ENCODE results near the gene METTL25B.

Gene METTL25B

DNA sequence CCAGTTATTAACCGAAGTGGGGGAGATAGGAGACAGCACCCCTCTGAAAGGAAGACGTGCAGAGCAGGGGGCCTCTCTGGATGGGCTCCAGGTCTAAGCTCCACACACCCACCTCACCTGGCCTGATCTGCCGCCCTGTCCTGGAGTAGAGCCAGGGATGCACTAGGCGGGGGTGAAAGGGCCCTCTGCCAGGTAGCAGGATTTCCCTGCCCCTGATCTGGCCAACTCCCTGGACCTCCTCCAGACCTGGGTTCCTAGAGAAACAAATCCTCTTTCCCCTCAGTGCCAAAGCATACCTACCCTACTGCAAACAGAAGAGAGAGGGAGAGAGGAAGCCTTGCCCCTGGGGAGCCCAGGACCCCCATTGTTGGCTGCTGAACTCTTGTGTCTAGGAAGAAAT, 24.9 kb upstream of the METTL25B start:
- DNase-seq: no peak

DNA sequence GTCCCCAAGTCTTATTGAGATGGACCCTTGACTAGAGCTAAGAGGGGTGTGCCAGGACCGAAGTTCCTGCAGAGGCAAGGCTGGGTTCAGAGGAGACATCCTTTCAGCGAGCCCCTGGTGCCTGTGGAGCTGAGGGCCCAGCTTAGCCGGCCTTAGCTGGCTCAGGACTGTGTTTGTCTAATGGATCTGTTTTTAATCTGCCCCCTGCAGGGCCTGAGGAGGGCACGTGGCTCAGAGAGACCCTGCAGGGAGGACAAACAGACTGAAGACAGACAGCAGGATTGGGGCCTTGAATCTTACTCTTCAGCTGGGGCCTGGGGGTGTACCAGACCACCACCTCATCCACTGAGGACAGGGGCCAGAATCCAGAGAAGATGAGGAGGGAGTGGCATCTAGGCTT, 24.5 kb upstream of the METTL25B start:
- DNase-seq: no peak

DNA sequence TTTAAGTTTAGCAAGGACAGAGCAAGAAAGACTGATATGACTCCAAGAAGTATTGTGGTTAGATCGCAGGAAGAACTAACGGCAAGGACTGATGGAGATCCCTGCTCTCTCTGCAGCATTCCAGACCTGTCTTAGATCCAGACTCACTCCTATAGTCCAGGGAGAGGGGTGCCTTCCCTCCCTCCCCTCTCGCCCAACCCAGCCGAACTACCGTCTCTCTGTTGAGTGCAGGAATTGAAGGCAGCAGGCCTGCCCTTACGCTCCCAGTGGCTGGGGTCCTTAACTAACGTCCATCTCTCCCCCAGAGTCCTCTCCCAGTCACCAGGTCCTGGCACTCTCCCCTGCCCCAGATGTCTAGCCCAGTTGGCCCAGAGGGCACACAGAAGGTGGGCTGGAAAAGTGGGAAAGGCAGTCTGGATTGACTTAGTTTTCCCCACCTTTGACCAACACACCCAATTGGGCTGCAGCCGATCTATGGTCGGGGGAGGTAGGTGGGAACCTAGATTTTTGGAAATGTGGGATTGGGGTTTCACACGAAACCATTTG, 24.0 kb upstream of the METTL25B start:
- DNase-seq: no peak

DNA sequence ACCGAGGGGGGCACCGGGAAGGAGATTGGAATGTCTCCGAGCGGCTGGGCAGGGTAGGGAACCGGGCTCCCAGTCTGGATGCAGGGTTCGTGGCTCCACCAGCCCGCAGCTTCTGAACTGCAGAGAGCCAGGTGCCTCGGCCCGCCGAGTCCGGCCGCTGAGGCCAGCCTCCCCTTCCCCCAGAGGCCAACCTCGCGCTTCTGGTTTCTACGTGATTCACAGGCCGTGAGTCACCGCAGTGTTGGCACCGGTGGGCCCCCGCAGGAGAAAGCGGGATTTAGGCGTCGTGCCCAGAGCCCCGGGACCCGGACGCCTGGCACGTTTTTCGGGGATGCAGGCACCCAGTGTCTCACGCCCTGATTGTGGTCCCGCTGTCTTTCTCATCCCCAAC, 23.3 kb upstream of the METTL25B start:
- DNase-seq: peak; percentile 59

DNA sequence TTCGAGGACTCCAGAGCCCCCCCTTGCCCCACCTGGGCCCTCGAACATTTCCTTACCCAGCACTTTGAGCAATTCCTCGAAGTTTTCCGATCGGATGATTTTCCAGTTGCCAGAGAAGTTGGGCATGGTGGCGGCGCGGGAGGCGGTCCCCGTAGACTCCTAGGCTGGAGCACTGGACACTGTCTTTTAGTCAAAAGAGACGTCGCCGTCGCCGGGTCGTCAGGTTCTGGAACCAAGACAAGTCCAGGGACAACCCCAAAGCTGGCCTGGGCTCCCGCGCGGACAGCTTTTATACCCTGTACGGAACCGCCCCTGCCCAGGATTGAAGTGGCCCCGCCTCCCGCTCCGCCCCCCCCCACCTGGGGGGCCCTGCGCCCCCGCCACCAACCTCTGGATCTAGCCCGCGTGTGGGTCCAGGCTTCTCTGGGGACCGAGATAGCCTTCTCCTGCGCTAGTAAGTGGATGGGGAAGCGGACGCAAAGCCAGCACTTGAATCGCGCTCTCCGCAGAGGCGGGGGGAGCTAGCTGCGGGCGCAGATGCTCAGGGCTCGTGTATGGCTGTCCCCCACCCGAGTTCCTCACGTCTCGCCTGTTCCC, 22.9 kb upstream of the METTL25B start, which contains the start of gene CRABP2:
TSS of gene CRABP2 (minus strand) at position 263 of the 597 bp plus-strand sequence. CDS start at position 126, 137 bp downstream.
- peak; percentile 50 for DNase-seq

DNA sequence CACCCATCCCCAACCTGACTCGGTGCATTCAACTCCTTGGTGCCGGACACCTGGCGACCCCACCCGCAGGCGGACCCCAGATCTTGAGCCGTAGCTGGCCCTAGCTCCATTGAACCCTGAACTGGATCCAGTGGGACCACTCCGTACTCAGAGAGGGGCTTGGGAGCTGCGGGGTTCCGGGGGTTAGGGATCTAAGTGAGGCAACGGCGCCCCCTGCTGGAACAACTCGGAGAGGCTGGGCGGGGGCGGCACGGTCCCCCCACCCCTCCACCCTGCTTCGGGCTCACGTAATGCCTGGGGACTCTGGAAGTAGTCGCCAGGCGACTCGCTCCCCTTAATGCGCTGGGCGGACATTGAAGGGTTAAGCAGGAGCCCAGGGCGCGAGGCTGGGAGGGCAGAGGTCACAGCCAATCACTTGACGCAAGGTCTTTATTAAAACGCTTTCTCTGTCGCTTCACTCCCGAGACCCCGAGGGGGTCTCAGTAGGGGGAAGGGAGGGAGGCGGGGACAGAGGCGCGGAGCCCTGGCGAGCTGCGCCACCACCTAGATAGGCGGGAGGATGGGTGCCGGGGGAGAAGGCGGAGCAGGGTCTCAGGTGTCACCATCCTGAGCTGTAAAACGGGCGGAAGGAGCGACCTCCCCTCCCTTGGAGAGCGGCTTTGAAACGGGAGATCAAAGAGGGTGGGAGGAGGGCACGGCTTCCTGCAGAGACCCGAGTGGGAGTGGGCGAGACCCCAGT, 22.2 kb upstream of the METTL25B start:
- DNase-seq: peak; percentile 82

DNA sequence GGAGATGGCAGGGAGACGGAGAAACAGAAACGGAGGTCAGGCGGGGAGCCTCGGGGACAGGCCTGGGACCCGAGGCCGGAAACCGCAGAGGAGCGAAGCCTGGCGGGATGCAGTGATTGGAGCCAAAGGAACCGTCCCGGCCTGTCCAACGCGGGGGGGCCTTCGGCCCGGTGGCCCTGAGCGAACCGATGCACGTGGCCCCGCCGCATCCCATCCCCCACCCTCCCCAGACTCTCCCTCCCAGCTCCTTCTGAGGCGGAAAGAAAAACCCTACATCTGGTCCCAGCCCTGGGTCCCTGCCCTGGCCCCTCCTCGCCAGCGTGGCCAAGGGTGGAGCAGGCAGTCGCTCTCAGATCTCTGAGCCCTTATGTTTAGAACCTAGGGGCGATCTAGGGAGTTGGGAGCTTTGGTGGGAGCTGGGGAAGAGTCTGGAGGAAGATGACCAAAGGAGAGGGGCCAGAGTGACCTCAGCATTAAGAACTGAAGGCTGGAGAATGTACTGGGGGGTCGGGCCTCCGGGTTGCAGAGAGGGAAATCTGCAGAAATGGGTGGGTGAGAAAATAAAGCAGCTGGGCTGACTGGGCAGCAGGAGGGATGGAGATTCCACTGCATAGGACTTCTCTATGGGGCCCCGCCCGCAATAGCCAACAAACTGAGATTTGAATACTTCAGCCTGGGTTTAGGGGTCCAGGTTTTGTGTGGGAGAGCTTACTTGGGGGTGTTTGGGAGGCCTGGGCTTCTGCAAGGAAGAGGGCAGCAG, 21.4 kb upstream of the METTL25B start:
- DNase-seq: peak; percentile 49

GRCh38 chr1:156707417-156708217, 20.7 kb upstream of the METTL25B start:
- no peak for DNase-seq

- DNase-seq: no peak
These were observed 20.0 kb upstream of the METTL25B start for GRCh38 chr1:156708218-156708661.

DNA sequence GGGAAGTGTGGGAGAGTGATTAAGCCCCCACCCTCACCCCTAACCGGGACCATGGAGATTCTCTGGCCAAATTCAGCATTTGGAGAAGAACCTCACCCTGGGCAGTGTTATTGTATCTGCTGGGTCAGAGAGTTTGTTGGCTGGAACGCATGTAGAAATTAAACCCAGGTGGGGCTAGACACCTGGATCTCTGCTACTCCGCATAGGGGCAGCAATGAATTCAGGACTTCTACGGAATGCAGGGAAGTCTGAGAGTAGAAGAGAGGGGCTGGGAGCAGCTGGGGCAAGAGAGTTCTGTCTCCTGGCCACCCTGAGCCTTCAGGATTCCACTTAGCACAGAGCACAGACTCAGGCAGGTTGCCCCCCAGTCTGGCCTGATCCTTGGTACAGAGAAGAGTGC, 19.2 kb upstream of the METTL25B start:
- DNase-seq: no peak

DNA sequence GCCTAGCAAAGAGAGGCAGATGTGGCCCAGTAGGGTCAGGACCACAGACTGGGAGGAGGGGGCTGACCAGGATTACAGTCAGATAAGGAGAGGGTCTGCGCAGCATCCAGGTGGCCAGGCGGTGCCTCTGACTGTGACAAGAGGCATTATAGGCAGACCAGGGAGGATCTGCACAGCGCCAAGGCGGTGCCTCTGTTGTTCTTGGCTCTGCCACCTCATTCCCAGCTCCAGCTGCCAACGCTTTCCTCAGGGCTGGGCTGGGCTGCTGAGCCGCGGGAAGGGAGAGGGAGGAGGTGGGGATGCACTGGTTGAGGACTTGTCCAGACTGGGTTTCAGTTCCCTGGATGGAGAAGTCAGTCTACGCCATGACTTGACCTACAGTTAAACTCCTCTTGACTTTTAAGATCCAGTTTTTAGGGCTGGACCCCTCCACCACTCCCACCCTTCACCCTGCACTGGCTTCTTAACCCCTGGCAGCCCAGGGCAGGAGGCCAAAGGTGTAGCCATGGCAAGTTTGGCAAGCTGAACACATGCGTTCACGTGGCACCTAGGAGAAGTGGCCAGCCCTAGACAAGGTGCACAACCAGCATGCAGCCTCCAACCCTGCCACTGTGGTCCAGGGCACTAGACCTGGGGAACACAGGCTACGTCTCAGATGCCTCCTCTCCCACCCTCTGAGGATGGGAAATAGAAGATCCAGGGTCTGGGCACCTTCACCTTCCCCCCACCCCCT, 18.3 kb upstream of the METTL25B start:
- no peak for DNase-seq

GRCh38 chr1:156711011-156711817, 17.1 kb upstream of the METTL25B start:
- DNase-seq: no peak

- DNase-seq: no peak
These were observed 15.6 kb upstream of the METTL25B start for GRCh38 chr1:156712626-156713025.

GRCh38 chr1:156714830-156715229, 13.4 kb upstream of the METTL25B start:
- DNase-seq: no peak

- DNase-seq: no peak
These were observed 10.9 kb upstream of the METTL25B start for GRCh38 chr1:156717351-156717750.

GRCh38 chr1:156721131-156721530, 7.1 kb upstream of the METTL25B start:
- no peak for DNase-seq

GRCh38 chr1:156721535-156721934, 6.7 kb upstream of the METTL25B start:
- no peak for DNase-seq

GRCh38 chr1:156725683-156726280, 2.5 kb upstream of the METTL25B start:
- DNase-seq: peak; percentile 90

DNA sequence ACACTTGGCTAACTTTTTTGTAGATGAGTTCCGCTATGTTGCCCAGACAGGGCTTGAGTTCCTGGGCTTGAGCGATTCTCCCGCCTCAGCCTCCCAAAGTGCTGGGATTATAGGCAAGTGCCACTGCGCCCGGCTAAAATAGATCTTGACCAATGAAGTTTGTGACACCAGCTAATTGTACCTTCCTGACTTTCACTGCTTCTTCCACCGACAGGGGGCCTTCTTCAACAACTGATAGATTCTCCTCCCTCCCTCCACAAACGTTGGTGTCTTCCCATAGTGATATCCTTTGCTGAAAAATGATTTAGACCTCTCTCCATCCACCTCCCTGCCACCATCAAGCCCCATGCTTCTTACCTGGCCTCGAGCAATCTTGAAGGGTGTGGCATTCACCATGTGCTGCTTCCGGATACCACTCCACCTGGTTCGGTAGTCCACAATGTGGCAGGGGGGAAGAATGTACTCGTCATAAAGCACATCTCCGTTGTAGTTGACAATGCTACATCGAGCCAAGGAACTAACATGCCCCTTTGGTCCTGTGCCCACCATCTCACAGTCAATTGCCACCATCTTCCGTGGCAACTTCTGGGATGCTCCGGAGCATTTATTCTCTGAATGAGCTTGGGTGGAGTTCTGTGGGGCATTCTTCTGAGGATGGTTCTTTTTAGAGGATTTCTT, 1.6 kb upstream of the METTL25B start:
- peak; percentile 60 for DNase-seq

DNA sequence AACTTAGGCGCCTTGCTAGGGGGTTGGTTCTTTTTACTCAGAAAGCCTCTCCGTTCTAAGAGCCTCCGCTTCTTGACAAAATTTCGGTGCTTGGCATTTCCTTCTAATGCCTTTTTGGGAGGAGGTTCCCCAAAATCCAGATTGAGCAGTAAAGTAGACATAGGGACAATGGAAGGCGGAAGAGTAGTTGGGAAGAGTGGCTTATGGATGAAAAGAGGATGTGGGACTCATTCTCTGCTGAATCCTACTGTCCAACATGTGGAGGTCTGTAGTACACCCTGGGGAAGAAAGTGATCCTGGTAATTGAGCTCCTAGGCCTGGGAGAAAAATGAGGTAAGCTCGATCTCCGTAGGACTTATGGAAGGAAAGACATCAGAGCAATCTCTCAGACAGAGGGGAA, 777 bp upstream of the METTL25B start:
- no peak for DNase-seq
